GM19372 (cell line): ENCODE data around the gene NASP.

Experiments
- ATAC-seq: cut with Tn5 transposase; IDR thresholded peaks from one replicate; pipeline ENCODE4 v1.9.1; 2021; ENCODE audit warnings: mild to moderate bottlenecking, low read depth, moderate library complexity; ENCODE audit not compliant: unreplicated experiment

NASP gene

GRCh38 chr1:45658171-45658570, 74.3 kb downstream of the NASP start:
- no peak for ATAC-seq

- ATAC-seq = no peak
Measured at GRCh38 chr1:45659222-45659621, 75.4 kb downstream of the NASP start.

- ATAC-seq = no peak
Measured at GRCh38 chr1:45660336-45660735, 76.5 kb downstream of the NASP start.

- no peak for ATAC-seq
Measured at GRCh38 chr1:45666836-45667235, 83.0 kb downstream of the NASP start.

- ATAC-seq = no peak
Measured at GRCh38 chr1:45667321-45668111, 83.7 kb downstream of the NASP start.
